ENCODE data around the gene SPAG9.
"Not testable (repeated sequence)": the region's sequence is repeated elsewhere in the genome, so short reads cannot be mapped to it uniquely, and the experiment has no call there.

DNA sequence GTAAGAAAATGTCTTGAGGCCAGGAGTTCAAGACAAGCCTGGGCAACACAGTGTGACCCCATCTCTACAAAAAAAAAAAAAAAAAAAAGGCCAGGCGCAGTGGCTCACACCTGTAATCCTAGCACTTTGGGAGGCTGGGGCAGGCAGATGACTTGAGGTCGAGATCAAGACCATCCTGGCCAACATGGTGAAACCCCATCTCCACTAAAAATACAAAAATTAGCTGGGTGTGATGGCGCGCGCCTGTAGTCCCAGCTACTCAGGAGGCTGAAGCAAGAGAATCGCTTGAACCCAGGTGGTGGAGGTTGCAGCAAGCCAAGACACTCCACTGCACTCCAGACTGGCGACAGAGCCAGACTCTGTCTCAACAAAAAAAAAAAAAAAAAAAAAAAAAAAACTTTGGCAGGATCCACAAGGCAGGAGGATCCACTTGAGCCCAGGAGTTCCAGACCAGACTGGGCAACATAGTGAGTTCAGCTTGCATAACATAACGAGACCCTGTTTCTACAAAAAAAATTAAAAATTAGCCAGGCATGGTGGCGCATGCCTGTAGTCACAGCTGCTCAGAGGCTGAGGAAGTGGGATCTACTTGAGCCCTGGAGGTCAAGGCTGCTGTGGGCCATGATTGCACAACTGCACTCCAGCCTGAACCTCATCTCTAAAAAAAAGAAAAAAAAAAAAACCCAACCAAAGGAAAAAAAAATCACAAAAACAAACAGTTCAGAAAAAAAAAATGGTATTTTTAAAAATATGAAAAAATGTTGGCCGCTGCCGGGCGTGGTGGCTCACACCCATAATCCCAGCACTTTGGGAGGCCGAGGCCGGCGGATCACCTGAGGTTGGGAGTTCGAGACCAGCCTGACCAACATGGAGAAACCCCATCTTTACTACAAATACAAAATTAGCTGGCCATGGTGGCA lies 8.1 kb downstream of the SPAG9 start:
- TF ChIP-seq, protein P1, sequence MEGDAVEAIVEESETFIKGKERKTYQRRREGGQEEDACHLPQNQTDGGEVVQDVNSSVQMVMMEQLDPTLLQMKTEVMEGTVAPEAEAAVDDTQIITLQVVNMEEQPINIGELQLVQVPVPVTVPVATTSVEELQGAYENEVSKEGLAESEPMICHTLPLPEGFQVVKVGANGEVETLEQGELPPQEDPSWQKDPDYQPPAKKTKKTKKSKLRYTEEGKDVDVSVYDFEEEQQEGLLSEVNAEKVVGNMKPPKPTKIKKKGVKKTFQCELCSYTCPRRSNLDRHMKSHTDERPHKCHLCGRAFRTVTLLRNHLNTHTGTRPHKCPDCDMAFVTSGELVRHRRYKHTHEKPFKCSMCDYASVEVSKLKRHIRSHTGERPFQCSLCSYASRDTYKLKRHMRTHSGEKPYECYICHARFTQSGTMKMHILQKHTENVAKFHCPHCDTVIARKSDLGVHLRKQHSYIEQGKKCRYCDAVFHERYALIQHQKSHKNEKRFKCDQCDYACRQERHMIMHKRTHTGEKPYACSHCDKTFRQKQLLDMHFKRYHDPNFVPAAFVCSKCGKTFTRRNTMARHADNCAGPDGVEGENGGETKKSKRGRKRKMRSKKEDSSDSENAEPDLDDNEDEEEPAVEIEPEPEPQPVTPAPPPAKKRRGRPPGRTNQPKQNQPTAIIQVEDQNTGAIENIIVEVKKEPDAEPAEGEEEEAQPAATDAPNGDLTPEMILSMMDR (IDR thresholded peaks at IDR 0.05), result not testable (repeated sequence)
- not testable (repeated sequence) for TF ChIP-seq POLR2A (IDR thresholded peaks at IDR 0.05)
